ENCODE results near the gene NSMF.

NSMF gene

DNA sequence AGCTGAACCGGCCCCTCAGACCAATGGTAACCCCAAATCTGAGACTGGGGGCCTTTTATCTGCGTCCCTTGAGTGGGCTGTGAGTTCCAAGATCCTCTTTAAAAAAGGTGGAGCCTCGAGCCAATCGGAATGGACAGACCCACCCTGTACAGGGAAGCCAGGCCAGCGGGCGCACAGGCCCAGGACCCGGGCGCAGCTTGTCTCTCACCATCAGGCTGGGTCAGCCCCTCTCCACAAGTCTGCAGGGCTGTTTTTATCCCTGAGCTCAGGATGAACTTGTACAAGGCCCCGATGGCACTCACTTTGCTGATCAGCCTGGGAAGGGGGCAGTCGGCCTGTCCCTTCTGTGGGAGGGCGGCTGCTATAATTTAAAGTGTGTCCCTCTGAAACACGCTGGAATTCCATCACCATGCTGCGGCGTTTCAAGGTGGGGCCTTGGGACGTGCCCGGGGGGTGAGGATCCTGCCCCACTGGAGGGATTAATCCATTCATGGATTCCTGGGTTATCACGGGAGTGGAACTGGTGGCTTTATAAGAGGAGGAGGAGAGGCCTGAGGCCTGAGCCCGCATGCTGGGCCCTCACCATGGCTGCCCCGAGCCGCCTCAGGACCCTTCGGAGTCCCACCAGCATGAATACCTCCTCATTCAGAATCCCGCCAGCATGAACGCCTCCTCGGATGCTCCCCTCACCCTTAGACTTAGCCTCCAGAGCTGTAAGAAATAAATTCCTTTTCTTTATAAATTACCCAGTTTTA, 50.3 kb downstream of the NSMF start:
- DNase-seq: no peak

DNA sequence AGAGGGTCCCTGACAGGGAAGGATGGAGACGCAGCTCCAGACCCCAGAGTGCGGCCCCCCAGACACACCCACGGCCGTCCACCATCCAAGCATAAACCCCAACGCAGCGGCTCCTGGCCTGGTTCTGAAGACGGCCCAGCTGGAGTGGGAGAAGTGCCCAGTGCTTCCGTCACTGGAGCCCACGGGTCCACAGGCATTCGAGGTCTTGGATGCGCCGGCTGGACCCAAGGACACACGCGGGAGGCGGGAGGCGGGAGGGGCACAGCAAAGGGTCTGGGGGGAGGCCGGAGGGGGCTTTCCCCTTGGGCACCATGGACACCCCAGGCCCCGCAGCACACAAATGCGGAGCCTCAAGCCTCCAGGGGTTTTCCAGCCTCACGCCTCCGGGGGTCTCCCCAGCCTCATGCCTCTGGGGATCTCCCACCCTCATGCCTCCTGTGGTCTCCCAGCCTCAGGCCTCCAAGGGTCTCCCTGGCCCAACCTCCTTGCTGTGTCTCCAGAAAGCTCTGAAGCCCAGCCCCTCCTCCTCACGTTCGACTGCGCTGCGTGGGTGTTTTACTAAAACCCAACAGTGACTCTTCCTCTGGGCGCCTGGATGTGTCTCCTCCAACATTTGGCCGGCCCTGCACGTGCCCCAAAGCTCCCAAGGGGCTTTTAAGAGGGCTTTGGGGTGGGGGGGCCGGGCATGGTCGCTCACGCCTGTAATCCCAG, 51.4 kb downstream of the NSMF start:
- DNase-seq: no peak

DNA sequence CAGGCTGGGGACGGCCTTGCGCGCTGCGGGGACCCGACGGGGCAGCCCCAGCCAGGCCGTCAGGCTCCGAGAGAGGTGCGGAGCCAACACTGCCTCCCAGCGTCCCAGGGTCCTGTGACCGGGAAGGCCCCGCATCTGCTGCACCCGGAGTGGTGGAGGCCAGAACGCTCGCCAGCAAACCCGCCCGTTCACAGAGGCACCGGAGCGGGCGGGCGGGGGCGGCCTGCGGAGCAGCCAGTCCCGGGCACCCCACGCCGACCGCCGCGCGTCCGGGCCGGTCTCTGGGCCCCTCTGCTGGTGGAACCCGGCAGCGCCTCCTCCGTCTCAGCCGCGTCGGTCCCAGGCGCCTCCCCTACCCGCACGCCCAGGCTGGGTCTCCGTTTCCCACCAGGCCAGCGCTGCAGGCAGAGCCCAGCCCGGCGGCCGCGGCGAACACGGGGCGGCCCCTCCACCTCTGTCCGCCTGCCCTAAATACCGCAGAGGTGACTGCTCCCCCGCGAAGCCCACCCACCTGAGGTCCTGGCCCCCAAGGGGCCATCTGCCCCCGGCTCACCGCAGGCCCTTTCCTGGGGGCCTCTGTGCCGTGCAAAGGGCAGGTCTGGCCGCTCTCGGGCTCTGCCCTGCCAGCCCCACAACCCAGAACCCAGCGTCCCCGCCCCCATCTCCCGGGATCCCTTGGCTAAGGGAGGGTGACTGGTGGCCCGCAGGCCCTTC, 52.1 kb downstream of the NSMF start:
- peak; percentile 74 for DNase-seq

DNA sequence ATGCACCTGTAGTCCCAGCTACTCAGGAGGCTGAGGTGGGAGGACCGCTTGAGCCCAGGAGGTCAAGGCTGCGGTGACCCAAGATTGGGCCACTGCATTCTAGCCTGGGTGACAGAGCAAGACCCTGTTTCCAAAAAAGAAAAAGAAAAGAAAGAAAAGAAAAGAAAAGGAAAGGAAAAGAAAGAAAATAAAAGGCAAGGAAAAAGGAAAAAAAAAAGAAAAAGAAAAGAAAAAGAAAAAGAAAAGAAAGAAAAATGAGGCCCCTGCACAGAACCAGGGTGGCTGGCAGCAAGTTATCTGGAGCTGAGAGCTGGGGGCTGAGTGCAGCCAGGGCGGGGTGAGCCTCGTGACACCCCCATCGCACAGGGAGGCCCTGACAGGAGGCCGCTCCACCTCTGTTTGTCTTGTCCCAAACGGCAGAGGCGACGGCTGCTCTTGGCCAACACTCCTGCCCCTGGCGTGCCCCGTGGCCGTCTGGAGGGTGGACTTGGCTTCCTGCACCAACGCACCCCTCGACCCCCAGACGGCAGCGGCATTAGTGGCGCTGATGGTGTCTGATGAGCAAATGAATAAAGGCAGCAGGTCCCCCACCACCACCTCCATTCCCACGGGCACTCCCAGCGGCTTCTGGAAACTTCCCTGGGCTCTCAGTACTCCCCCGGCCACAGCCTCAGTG, 52.9 kb downstream of the NSMF start:
- no peak for DNase-seq

- DNase-seq: no peak
These were observed 53.5 kb downstream of the NSMF start for GRCh38 chr9:137405677-137406081.

DNA sequence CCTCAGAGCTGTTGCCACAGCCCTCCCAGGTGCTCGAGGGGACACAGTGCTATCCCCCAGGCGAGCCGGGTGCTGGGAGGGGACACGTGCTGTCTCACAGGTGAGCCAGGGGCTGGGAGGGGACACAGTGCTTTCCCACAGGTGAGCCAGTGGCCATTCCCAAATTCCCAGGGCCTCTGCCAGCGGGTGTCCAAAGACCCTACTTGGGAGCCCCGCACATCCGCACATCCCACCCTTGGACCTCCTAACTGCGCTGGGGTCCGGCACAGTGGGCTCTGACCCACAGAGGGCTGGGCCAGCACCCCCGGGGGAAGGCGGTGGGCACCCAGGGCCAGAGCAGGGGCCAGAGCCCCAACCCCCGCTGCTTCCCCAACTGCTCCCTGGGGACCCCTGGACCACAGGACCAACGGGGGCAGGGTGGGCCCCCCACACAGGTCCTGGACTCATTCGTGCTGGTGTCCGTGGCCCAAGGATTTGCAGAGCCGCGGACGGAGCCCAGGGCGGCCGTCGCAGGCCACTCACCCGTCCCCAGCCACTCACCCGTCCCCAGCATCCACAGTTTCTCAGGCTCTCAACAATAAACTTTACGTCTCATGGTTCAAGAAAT, 54.1 kb downstream of the NSMF start:
- DNase-seq: no peak

GRCh38 chr9:137403269-137403668, 55.9 kb downstream of the NSMF start:
- DNase-seq: no peak

DNA sequence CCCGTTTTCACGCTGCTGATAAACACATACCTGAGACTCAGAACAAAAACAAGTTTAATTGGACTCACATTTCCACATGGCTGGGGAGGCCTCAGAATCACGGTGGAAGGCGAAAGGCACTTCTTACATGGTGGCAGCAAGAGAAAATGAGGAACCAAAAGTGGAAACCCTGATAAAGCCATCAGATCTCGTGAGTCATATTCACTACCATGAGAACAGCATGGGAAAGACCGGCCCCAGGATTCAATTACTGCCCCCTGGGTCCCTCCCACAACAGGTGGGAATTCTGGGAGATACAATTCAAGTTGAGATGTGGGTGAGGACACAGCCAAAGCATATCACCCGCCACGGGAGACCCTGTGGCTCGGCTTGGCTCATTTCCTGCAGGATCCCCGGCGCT, 56.4 kb downstream of the NSMF start:
- DNase-seq: no peak

- no peak for DNase-seq
These were observed 60.3 kb downstream of the NSMF start for GRCh38 chr9:137398561-137399468.

DNA sequence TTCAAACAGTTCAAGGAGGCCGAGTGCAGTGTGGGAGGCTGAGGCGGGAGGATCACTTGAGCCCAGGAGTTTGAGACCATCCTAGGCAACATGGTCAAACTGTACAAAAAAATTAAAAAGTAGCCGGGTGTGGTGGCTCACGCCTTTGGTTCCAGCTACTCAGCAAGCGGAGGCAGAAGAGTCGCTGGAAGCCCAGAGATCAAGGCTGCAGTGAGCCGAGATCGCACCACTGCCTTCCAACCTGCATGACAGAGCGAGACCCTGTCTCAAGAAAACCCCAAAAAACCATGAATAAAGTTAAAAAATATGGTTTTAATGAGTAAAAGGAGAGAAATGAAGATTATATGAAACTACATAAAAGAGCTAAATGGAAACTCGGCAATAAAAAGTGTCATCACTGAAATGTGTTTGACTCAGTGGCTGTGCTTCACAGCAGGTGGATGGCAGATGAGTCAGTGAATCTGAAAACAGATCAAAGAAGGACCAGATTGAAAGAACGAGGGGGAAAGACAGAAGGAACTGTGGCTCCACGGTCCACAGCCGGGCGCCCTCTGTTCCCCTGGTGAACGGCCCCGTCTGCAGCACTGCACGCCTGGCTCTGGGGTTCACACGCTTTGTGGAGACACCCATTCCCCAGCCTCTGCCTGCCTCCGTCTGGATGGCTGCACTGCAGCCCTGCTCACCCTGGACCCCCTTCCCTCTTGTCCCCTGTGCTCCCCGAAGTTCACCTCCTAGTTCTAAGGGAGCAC, 61.3 kb downstream of the NSMF start:
- no peak for DNase-seq

All from left hindlimb (tissue), 1 donor.